Uterus (tissue), 2 donors: ENCODE data around the gene SH3PXD2B.

Source experiments
- CTCF ChIP-seq, 4 experiments: fragments of 200-600 bp in 2 of 4; fragments of 450-650 bp in 2 of 4; sonication (generic) in 2 of 4; IDR thresholded peaks; one replicate each; pipeline ENCODE4 v1.5.1; 2016 to 2019; ENCODE audit warnings: antibody characterized with exemption in 4 of 4, mild to moderate bottlenecking in 2 of 4, moderate library complexity in 1 of 4
- POLR2A ChIP-seq, 2 donors: fragments of 450-650 bp; IDR thresholded peaks; one replicate each; pipeline ENCODE4 v1.6.1; 2016; ENCODE audit warnings: antibody characterized with exemption in 2 of 2, mild to moderate bottlenecking in 1 of 2, moderate library complexity in 1 of 2

GRCh38 chr5:172479034-172479783 lies 24.9 kb upstream of the SH3PXD2B start:
- no peak for TF ChIP-seq POLR2A (IDR thresholded peaks at IDR 0.05)
- peak; percentile 80 to 99 (median 94) for TF ChIP-seq CTCF (IDR thresholded peaks at IDR 0.05)
